Measurements from ENCODE around the gene LRRN3.

LRRN3 gene

GRCh38 chr7:111138586-111138985, 47.7 kb downstream of the LRRN3 start:
- in situ Hi-C loops (cut with HindIII; ENCODE audit: low sequenced_read_pairs): no loop called here
- H3K4me3 ChIP-seq (ENCODE audit: low read depth, low read length): no peak overlapping the region
- no peak for DNase-seq (ENCODE audit: low read depth)
- no peak for TF ChIP-seq CTCF (IDR thresholded peaks at IDR 0.05; ENCODE audit: low read depth, low read length, missing control alignments)

- no peak for TF ChIP-seq CTCF (IDR thresholded peaks at IDR 0.05; ENCODE audit: low read depth, low read length, missing control alignments)
- no peak for DNase-seq (ENCODE audit: low read depth)
- in situ Hi-C loops (cut with HindIII; ENCODE audit: low sequenced_read_pairs): no loop called here
Observed at GRCh38 chr7:111140091-111140865, 49.4 kb downstream of the LRRN3 start.

GRCh38 chr7:111145472-111145871, 54.5 kb downstream of the LRRN3 start:
- no peak for DNase-seq (ENCODE audit: low read depth)
- H3K4me3 ChIP-seq (ENCODE audit: low read depth, low read length): no peak overlapping the region
- in situ Hi-C loops (cut with HindIII; ENCODE audit: low sequenced_read_pairs): no loop called here
- TF ChIP-seq CTCF (IDR thresholded peaks at IDR 0.05; ENCODE audit: low read depth, low read length, missing control alignments): no peak

More at GRCh38 chr7:111140091-111140865, 49.4 kb downstream of the LRRN3 start:
- no peak overlapping the region for H3K4me3 ChIP-seq (ENCODE audit: low read depth, low read length)

GRCh38 chr7:111146136-111146535, 55.2 kb downstream of the LRRN3 start:
- in situ Hi-C loops (cut with HindIII; ENCODE audit: low sequenced_read_pairs): no loop called here
- H3K4me3 ChIP-seq (ENCODE audit: low read depth, low read length): no peak overlapping the region
- TF ChIP-seq CTCF (IDR thresholded peaks at IDR 0.05; ENCODE audit: low read depth, low read length, missing control alignments): no peak
- DNase-seq (ENCODE audit: low read depth): no peak

- DNase-seq (ENCODE audit: low read depth): no peak
- in situ Hi-C loops (cut with HindIII; ENCODE audit: low sequenced_read_pairs): no loop called here
- no peak for TF ChIP-seq CTCF (IDR thresholded peaks at IDR 0.05; ENCODE audit: low read depth, low read length, missing control alignments)
- H3K4me3 ChIP-seq (ENCODE audit: low read depth, low read length): no peak overlapping the region
Observed at GRCh38 chr7:111147708-111148533, 57.0 kb downstream of the LRRN3 start.

- in situ Hi-C loops (cut with HindIII; ENCODE audit: low sequenced_read_pairs): no loop called here
- DNase-seq (ENCODE audit: low read depth): no peak
- no peak for TF ChIP-seq CTCF (IDR thresholded peaks at IDR 0.05; ENCODE audit: low read depth, low read length, missing control alignments)
- no peak overlapping the region for H3K4me3 ChIP-seq (ENCODE audit: low read depth, low read length)
Observed at GRCh38 chr7:111150709-111151108, 59.8 kb downstream of the LRRN3 start.
